Fibroblast of lung (primary cell): ENCODE data around the gene CYP1A2. TPM values are rescaled to one million over a fixed set of nuclear protein-coding genes. Genes with fewer than 3 reads are reported as not detected.

Source experiments
- DNase-seq, 2 donors: peaks; one replicate each; pipeline versions ENCODE4 v3.0.0 to v3.0.0-alpha.2; 2010; ENCODE audit warnings: low read depth in 2 of 2
- H2AFZ ChIP-seq: 2 replicates; pipeline ENCODE4 v1.5.1; 2012; ENCODE audit warnings: low read length, control low read depth, inconsistent platforms
- H3K27ac ChIP-seq: 2 replicates; pipeline ENCODE4 v1.5.1; 2011; ENCODE audit warnings: low read length, control low read depth; ENCODE audit not compliant: insufficient read depth
- H3K27me3 ChIP-seq: 2 replicates; pipeline ENCODE4 v1.5.1; 2011; ENCODE audit warnings: mild to moderate bottlenecking, low read length; ENCODE audit not compliant: control insufficient read depth, insufficient read depth
- H3K36me3 ChIP-seq: 2 replicates; pipeline ENCODE4 v1.5.1; 2011; ENCODE audit warnings: low read length; ENCODE audit not compliant: control insufficient read depth, insufficient read depth
- H3K4me1 ChIP-seq: 2 replicates; pipeline ENCODE4 v1.5.1; 2011; ENCODE audit warnings: low read length; ENCODE audit not compliant: control insufficient read depth, insufficient read depth; ENCODE audit errors: extremely low read depth
- H3K4me2 ChIP-seq: 2 replicates; pipeline ENCODE4 v1.5.1; 2011; ENCODE audit warnings: low read length, control low read depth; ENCODE audit not compliant: insufficient read depth; ENCODE audit errors: extremely low read depth
- H3K4me3 ChIP-seq, 4 experiments: fragments of 200-600 bp in 1 of 4; sonication (generic) in 1 of 4; replicated peaks in 1 of 4; 2 replicates each; pipeline ENCODE4 v1.5.1; 2011 to 2016; ENCODE audit warnings: low read length in 4 of 4, low read depth in 3 of 4, mild to moderate bottlenecking in 3 of 4, control low read depth in 2 of 4, inconsistent platforms in 1 of 4, mixed read lengths in 1 of 4; ENCODE audit not compliant: insufficient read depth in 1 of 4; ENCODE audit errors: control extremely low read depth in 1 of 4
- H3K79me2 ChIP-seq: 2 replicates; pipeline ENCODE4 v1.5.1; 2012; ENCODE audit warnings: mild to moderate bottlenecking, low read length, inconsistent platforms; ENCODE audit not compliant: control insufficient read depth, insufficient read depth
- H3K9ac ChIP-seq: 2 replicates; pipeline ENCODE4 v1.5.1; 2011; ENCODE audit warnings: mild to moderate bottlenecking, low read length, control low read depth; ENCODE audit not compliant: insufficient read depth
- H3K9me3 ChIP-seq: 2 replicates; pipeline ENCODE4 v1.5.1; 2012; ENCODE audit warnings: low read depth, low read length; ENCODE audit not compliant: control insufficient read depth, insufficient read depth
- H4K20me1 ChIP-seq: 2 replicates; pipeline ENCODE4 v1.5.1; 2011; ENCODE audit warnings: low read length; ENCODE audit not compliant: control insufficient read depth, insufficient read depth; ENCODE audit errors: extremely low read depth
- EZH2 ChIP-seq: IDR thresholded peaks from 2 replicates; pipeline ENCODE4 v1.5.1; 2012; ENCODE audit warnings: low read length, control low read depth, mild to moderate bottlenecking; ENCODE audit errors: missing control alignments
- polyA plus RNA-seq, 2 donors: library from polyadenylated mRNA; depleted of rRNA in 1 of 2; stranded (reverse) in 1 of 2; unstranded in 1 of 2; fragments of >200 nt; gene quantifications; 2 replicates each; pipeline ENCODE4 v1.2.1, GENCODE V29; 2011 to 2012; ENCODE audit warnings: missing spikeins in 1 of 2
- total RNA-seq: library from RNA; depleted of rRNA; stranded (reverse); fragments of >200 nt; gene quantifications from 2 replicates; pipeline ENCODE4 v1.2.1, GENCODE V29; 2014
- TF ChIP-seq, protein P1 (sequence below), 2 donors: IDR thresholded peaks in 1 of 2; conservative IDR thresholded peaks in 1 of 2; 1 replicate in 1 of 2; 2 replicates in 1 of 2; pipeline ENCODE4 v1.5.1; 2011 to 2012; ENCODE audit warnings: low read length in 2 of 2, control low read depth in 1 of 2, inconsistent platforms in 1 of 2, low read depth in 1 of 2, mild to moderate bottlenecking in 1 of 2

CYP1A2 gene
- total and polyA plus RNA-seq, 2 donors (not counting 1 experiment from before 2014, with no cell fraction given): not detected

DNA sequence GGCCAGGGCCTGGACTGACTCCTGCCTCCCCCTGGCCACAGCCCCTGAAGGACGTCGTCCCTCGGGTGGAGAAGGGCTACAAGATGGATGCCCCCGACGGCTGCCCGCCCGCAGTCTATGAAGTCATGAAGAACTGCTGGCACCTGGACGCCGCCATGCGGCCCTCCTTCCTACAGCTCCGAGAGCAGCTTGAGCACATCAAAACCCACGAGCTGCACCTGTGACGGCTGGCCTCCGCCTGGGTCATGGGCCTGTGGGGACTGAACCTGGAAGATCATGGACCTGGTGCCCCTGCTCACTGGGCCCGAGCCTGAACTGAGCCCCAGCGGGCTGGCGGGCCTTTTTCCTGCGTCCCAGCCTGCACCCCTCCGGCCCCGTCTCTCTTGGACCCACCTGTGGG is 53.6 kb downstream of the CYP1A2 start:
- Histone ChIP-seq H3K9ac (no peak overlapping the region), H4K20me1 (no peaks in the 10 kb centered on the region), H2AFZ (no peak overlapping the region), H3K4me2 (no peak overlapping the region), H3K4me3 (no peak overlapping the region), H3K4me1 (peaks cover 3% of the 10 kb centered on the region), H3K79me2 (peaks cover 4% of the 10 kb centered on the region), H3K36me3 (peaks cover 26% of the 10 kb centered on the region), H3K27me3 (no peaks in the 10 kb centered on the region), H3K27ac (no peak overlapping the region), H3K9me3 (no peaks in the 10 kb centered on the region)
- TF ChIP-seq, protein P1, sequence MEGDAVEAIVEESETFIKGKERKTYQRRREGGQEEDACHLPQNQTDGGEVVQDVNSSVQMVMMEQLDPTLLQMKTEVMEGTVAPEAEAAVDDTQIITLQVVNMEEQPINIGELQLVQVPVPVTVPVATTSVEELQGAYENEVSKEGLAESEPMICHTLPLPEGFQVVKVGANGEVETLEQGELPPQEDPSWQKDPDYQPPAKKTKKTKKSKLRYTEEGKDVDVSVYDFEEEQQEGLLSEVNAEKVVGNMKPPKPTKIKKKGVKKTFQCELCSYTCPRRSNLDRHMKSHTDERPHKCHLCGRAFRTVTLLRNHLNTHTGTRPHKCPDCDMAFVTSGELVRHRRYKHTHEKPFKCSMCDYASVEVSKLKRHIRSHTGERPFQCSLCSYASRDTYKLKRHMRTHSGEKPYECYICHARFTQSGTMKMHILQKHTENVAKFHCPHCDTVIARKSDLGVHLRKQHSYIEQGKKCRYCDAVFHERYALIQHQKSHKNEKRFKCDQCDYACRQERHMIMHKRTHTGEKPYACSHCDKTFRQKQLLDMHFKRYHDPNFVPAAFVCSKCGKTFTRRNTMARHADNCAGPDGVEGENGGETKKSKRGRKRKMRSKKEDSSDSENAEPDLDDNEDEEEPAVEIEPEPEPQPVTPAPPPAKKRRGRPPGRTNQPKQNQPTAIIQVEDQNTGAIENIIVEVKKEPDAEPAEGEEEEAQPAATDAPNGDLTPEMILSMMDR (conservative IDR thresholded peaks at IDR 0.05 in 1 of 2, IDR thresholded peaks at IDR 0.05 in 1 of 2; ENCODE audit: low read depth in 1 of 2, low read length in 2 of 2): no peak
- no peak for TF ChIP-seq EZH2
- no peak for DNase-seq

DNA sequence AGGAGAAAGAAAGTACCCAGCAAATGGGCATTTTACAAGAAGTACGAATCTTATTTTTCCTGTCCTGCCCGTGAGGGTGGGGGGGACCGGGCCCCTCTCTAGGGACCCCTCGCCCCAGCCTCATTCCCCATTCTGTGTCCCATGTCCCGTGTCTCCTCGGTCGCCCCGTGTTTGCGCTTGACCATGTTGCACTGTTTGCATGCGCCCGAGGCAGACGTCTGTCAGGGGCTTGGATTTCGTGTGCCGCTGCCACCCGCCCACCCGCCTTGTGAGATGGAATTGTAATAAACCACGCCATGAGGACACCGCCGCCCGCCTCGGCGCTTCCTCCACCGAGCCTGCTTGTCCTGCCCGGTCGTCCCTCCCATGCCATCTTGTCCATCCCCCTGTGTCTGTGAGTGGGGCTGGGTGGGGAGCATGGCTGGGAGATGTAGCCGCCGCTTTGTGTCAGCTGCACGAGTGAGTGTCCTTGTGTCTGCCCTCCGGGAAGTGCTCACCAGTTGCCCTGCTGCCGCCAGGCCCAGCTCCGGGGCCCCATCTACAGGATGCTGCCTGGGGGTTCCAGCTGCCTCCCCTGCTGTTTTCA is 54.3 kb downstream of the CYP1A2 start:
- H4K20me1 ChIP-seq: no peaks in the 10 kb centered on the region
- no peaks in the 10 kb centered on the region for H3K9me3 ChIP-seq
- H3K27me3 ChIP-seq: no peaks in the 10 kb centered on the region
- H3K79me2 ChIP-seq: peaks cover 2% of the 10 kb centered on the region
- TF ChIP-seq EZH2: no peak
- TF ChIP-seq, protein P1 (conservative IDR thresholded peaks at IDR 0.05 in 1 of 2, IDR thresholded peaks at IDR 0.05 in 1 of 2; ENCODE audit: low read depth in 1 of 2, low read length in 2 of 2): no peak
- H3K4me2 ChIP-seq: no peak overlapping the region
- H3K27ac ChIP-seq: no peak overlapping the region
- H2AFZ ChIP-seq: no peak overlapping the region
- H3K4me1 ChIP-seq: peaks cover 3% of the 10 kb centered on the region
- no peak for DNase-seq
- no peak overlapping the region for H3K9ac ChIP-seq
- peaks cover 26% of the 10 kb centered on the region for H3K36me3 ChIP-seq
- H3K4me3 ChIP-seq: no peak overlapping the region

DNA sequence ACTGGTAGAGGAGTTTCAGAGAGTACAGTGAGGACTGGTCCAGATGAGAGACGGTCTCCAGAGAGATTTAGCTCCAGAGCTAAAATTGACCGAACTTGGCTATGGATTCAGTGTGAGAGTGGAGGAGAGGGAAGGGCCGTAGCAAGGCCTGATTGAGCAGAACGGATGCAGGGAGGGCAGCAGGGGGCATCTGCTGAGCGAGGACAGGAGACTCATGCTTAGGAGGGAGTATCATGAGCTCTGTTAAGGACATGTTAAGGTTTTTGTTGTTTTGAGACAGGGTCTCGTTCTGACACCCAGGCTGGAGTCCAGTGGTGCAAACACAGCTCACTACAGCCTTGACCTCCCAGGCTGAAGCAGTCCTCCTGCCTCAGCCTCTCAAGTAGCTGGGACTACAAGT is 56.3 kb downstream of the CYP1A2 start:
- H4K20me1 ChIP-seq: no peaks in the 10 kb centered on the region
- no peaks in the 10 kb centered on the region for H3K9me3 ChIP-seq
- no peak for DNase-seq
- H3K4me1 ChIP-seq: peaks cover 3% of the 10 kb centered on the region
- H3K4me3 ChIP-seq: no peak overlapping the region
- TF ChIP-seq, protein P1 (conservative IDR thresholded peaks at IDR 0.05 in 1 of 2, IDR thresholded peaks at IDR 0.05 in 1 of 2; ENCODE audit: low read depth in 1 of 2, low read length in 2 of 2): no peak
- no peak for TF ChIP-seq EZH2
- peaks cover 15% of the 10 kb centered on the region for H3K36me3 ChIP-seq
- H3K9ac ChIP-seq: no peak overlapping the region
- H2AFZ ChIP-seq: no peak overlapping the region
- no peaks in the 10 kb centered on the region for H3K79me2 ChIP-seq
- H3K27me3 ChIP-seq: no peaks in the 10 kb centered on the region
- no peak overlapping the region for H3K4me2 ChIP-seq
- no peak overlapping the region for H3K27ac ChIP-seq

Other genes starting within 250 kb of the CYP1A2 start
- gene ARID3B, start 207.6 kb upstream of the CYP1A2 start, total RNA-seq: 0.99 and 1.0 TPM in 2 replicates
- 0.72 and 1.0 TPM in 2 replicates for gene ARID3B, start 207.6 kb upstream of the CYP1A2 start, polyA plus RNA-seq
- 30.8 and 43.1 TPM in 2 replicates for gene CLK3, start 133.0 kb upstream of the CYP1A2 start, total RNA-seq
- 39.9 and 41.4 TPM in 2 replicates for gene CLK3, start 133.0 kb upstream of the CYP1A2 start, polyA plus RNA-seq
- 8.2 and 8.9 TPM in 2 replicates for gene EDC3, start 52.8 kb upstream of the CYP1A2 start, total RNA-seq
- 25.8 and 34.4 TPM in 2 replicates for gene EDC3, start 52.8 kb upstream of the CYP1A2 start, polyA plus RNA-seq
- gene CYP1A1, start 23.3 kb upstream of the CYP1A2 start, total RNA-seq: under 0.01 TPM in 1 of 2 replicates, not detected in the other
- 0.02 TPM in 1 of 2 replicates, not detected in the other for gene CYP1A1, start 23.3 kb upstream of the CYP1A2 start, polyA plus RNA-seq
- 16.2 and 22.0 TPM in 2 replicates for gene CSK, start 33.2 kb downstream of the CYP1A2 start, total RNA-seq
- gene CSK, start 33.2 kb downstream of the CYP1A2 start, polyA plus RNA-seq: 21.5 and 28.2 TPM in 2 replicates
- not detected in 2 replicates for gene LMAN1L, start 64.0 kb downstream of the CYP1A2 start, total RNA-seq
- not detected in 2 replicates for gene LMAN1L, start 64.0 kb downstream of the CYP1A2 start, polyA plus RNA-seq
- gene CPLX3, start 77.8 kb downstream of the CYP1A2 start, total RNA-seq: not detected in 2 replicates
- gene CPLX3, start 77.8 kb downstream of the CYP1A2 start, polyA plus RNA-seq: not detected in 2 replicates
- 8.8 and 11.8 TPM in 2 replicates for gene ULK3, start 94.3 kb downstream of the CYP1A2 start, total RNA-seq
- gene ULK3, start 94.3 kb downstream of the CYP1A2 start, polyA plus RNA-seq: 11.4 and 14.6 TPM in 2 replicates
- 11.8 and 15.5 TPM in 2 replicates for gene SCAMP2, start 124.5 kb downstream of the CYP1A2 start, total RNA-seq
- gene SCAMP2, start 124.5 kb downstream of the CYP1A2 start, polyA plus RNA-seq: 86.2 and 115 TPM in 2 replicates
- 33.1 and 50.7 TPM in 2 replicates for gene MPI, start 141.2 kb downstream of the CYP1A2 start, total RNA-seq
- 65.0 and 65.5 TPM in 2 replicates for gene MPI, start 141.2 kb downstream of the CYP1A2 start, polyA plus RNA-seq
- gene FAM219B, start 158.0 kb downstream of the CYP1A2 start, total RNA-seq: 40.6 and 53.8 TPM in 2 replicates
- 23.0 and 35.3 TPM in 2 replicates for gene FAM219B, start 158.0 kb downstream of the CYP1A2 start, polyA plus RNA-seq
- gene COX5A, start 189.2 kb downstream of the CYP1A2 start, total RNA-seq: 33.1 and 41.9 TPM in 2 replicates
- gene COX5A, start 189.2 kb downstream of the CYP1A2 start, polyA plus RNA-seq: 183 and 213 TPM in 2 replicates
- gene RPP25, start 207.9 kb downstream of the CYP1A2 start, total RNA-seq: 0.50 and 3.1 TPM in 2 replicates
- gene RPP25, start 207.9 kb downstream of the CYP1A2 start, polyA plus RNA-seq: 1.00 and 2.3 TPM in 2 replicates
- 0.50 and 1.5 TPM in 2 replicates for gene SCAMP5, start 246.7 kb downstream of the CYP1A2 start, total RNA-seq
- gene SCAMP5, start 246.7 kb downstream of the CYP1A2 start, polyA plus RNA-seq: 0.93 and 1.2 TPM in 2 replicates